AG04449 (cell line): Measurements from ENCODE around the gene VAV2.

ENCODE experiments used
- CTCF ChIA-PET: fragments of 350-600 bp; formaldehyde crosslinking; extraction: SDS; loops from one replicate; lab custom pipeline; 2021; ENCODE audit warnings: antibody characterized with exemption; lab: Yijun Ruan, JAX
- POLR2A ChIA-PET: fragments of 400-600, 350-600 bp; formaldehyde crosslinking; extraction: SDS; loops from one replicate; lab custom pipeline; 2020; ENCODE audit warnings: antibody characterized with exemption, inconsistent platforms; lab: Yijun Ruan, JAX
- DNase-seq: peaks from one replicate; pipeline ENCODE4 v3.0.0-alpha.2; 2010; ENCODE audit warnings: low read depth, low spot score
- H3K4me3 ChIP-seq: 2 replicates; pipeline ENCODE4 v1.5.1; 2011; ENCODE audit warnings: low read depth, mild to moderate bottlenecking, control low read depth, low read length
- TF ChIP-seq, protein P1 (sequence below): IDR thresholded peaks from one replicate; pipeline ENCODE4 v1.5.1; 2011; ENCODE audit warnings: mild to moderate bottlenecking, moderate library complexity, low read length, control low read depth, inconsistent platforms; ENCODE audit not compliant: insufficient read depth; ENCODE audit errors: missing control alignments

The VAV2 gene

DNA sequence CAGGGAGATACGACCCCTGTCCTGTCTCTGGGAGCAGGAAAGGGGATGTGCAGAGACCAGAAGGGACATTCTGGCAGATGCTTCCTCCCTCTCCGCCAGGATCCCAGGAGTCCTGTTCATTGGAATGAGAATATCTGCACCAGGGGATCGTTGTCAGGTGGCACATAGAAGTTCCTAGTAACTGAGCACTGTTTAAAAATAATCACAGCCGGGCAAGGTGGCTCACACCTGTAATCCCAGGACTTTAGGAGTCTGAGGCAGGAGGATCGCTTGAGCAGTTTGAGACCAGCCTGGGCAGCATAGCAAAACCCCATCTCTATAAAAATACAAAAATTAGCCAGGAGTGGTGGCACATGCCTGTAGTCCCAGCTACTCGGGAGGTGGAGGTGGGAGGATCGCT is 266.2 kb downstream of the VAV2 start:
- POLR2A ChIA-PET: no interaction called here
- TF ChIP-seq, protein P1, sequence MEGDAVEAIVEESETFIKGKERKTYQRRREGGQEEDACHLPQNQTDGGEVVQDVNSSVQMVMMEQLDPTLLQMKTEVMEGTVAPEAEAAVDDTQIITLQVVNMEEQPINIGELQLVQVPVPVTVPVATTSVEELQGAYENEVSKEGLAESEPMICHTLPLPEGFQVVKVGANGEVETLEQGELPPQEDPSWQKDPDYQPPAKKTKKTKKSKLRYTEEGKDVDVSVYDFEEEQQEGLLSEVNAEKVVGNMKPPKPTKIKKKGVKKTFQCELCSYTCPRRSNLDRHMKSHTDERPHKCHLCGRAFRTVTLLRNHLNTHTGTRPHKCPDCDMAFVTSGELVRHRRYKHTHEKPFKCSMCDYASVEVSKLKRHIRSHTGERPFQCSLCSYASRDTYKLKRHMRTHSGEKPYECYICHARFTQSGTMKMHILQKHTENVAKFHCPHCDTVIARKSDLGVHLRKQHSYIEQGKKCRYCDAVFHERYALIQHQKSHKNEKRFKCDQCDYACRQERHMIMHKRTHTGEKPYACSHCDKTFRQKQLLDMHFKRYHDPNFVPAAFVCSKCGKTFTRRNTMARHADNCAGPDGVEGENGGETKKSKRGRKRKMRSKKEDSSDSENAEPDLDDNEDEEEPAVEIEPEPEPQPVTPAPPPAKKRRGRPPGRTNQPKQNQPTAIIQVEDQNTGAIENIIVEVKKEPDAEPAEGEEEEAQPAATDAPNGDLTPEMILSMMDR: no peak
- no peak overlapping the region for H3K4me3 ChIP-seq
- CTCF ChIA-PET: interaction anchor here (0.9 to 2.6 kb wide), 4 partner anchors 192 to 539 kb away, joined by 3 to 15 read pairs (median 5); no protein-coding TSS in a partner anchor
- DNase-seq: no peak

- POLR2A ChIA-PET: no interaction called here
Measured at GRCh38 chr9:133718563-133719315, 273.4 kb downstream of the VAV2 start.

DNA sequence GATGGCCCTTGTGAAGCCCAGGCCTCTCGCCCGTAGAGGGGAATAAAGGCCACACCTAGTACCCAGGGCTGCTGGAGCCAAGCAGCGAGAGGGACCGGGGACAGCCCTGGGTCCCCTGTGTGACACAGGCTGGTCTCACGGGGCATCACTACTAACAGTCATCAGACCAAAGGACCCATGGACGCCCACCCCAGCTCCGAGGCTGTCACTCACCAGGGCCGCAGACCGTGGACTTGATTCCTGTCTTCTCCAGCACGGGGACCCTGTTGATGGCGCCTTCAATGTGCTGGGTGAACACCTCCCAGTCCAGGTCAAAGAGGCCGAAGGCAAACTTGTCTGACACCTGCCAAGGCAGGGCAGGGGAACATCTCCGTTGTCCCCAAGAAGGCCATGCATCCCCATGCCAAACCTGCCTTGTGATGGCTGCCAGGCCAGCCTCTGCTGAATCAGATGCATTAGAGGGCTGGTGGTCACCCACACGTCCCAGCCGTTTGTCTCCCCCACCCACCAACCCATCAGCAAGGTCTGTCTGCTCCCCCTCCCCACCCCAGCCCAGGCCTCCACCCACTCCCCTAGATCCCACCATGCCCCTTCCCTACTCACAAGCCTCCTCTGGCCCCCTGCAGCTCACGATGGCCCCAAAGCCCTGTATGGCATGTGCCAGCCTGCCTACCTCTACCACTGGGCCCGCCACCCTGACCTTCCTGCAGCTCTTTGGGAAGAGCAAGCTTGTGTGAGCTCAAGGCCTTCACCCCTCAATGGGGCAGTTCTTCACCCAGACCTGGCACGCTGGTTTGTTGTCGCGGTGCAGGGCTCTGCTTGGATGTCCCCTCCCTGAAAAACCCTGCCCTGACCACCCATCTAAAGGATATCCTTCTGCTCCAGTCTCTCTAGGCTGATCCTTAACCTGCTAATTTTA is 274.8 kb downstream of the VAV2 start:
- no peak for DNase-seq
- TF ChIP-seq, protein P1: no peak
- CTCF ChIA-PET: no interaction called here
- H3K4me3 ChIP-seq: no peak overlapping the region
- POLR2A ChIA-PET: no interaction called here

More at GRCh38 chr9:133718563-133719315, 273.4 kb downstream of the VAV2 start:
- TF ChIP-seq, protein P1: no peak
- H3K4me3 ChIP-seq: no peak overlapping the region
- CTCF ChIA-PET: no interaction called here
- no peak for DNase-seq

GRCh38 chr9:133716564-133717112 is 275.5 kb downstream of the VAV2 start:
- ChIA-PET CTCF (interaction anchor here (1.0 kb wide), 1 partner anchor 8 kb away, joined by 4 read pairs; no protein-coding TSS in a partner anchor), POLR2A (no interaction called here)
- DNase-seq: no peak
- TF ChIP-seq, protein P1: no peak
- H3K4me3 ChIP-seq: no peak overlapping the region

GRCh38 chr9:133715866-133716563 is 276.1 kb downstream of the VAV2 start:
- ChIA-PET CTCF (interaction anchor here (1.0 kb wide), 1 partner anchor 9 kb away, joined by 4 read pairs; no protein-coding TSS in a partner anchor), POLR2A (interaction anchor here (1.0 kb wide), 1 partner anchor 237 kb away, joined by 3 read pairs; the partner anchor contains the start of gene SLC2A6)
- no peak overlapping the region for H3K4me3 ChIP-seq
- TF ChIP-seq, protein P1: peak; percentile 44
- DNase-seq: no peak
